Measurements from ENCODE around the gene ABCC3.

ABCC3 gene

DNA sequence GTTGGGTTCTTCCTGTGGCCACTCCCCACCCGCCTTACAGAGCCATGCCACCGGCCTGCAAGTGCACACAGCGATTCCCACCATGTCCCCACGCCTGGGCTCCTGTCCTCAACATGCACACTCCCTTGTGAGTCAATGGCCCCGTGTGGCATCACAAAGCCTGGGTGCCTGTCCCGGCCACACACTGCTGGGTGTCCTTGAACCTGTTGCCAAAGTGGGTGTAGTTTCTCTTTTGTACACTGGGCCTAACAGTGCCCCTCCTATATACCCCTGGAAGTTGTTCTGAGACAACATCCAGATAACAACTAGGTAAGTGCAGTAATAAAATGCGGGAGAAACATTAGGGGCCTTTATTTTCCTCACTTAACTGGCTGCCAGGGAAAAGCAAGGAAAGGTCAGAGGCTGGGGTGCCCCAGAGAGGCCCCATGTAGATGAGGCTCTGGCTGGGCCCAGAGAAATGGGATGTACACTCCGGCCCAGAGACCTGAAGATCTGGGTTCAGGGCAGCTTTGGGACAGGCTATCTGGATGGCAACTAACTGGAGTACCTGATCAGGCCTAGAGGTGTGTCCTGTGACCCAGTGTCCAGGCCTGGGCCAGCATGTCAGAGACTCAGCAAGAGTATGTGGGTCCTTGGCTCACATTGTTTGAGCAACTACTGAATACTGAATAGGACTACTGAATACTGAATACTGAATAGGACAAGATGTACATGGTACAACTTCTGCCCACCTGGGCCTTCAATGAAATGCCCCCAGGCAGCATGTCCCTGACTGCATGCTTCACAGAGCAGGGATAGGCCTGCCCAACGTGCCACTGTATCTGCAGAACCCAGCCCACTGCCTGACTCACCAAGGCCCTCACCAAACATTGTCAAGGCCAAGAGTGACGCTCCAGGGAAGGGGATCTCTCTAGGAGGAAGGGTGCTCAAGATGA is 8.3 kb downstream of the ABCC3 start:
- no peak for DNase-seq (ENCODE audit: low read depth in 2 of 2)

- no peak for DNase-seq (ENCODE audit: low read depth in 2 of 2)
These were observed 11.3 kb downstream of the ABCC3 start for GRCh38 chr17:50645748-50646682.

DNA sequence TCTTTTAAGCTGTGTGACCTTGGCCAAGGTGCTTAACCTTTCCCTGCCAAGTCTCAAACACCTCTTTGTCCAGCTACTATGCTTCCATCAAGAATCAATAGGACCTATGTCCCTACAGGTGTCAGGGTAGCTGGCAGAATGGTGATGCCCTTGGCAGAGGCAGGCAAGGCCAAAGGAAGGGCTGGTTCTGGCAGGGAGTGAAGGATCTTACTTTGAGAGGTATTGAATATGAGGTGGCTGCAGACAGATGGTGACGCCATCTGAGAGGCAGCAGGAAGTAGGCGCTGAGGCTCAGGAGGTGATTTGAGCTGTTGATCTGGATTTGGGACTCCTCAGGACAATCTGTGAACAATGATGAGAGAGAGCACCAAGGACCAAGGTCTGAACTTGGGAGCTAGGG is 12.5 kb downstream of the ABCC3 start:
- DNase-seq (ENCODE audit: low read depth in 2 of 2): no peak

GRCh38 chr17:50649042-50649908 is 14.6 kb downstream of the ABCC3 start:
- no peak for DNase-seq (ENCODE audit: low read depth in 2 of 2)

- no peak for DNase-seq (ENCODE audit: low read depth in 2 of 2)
These were observed 17.0 kb downstream of the ABCC3 start for GRCh38 chr17:50651661-50652060.

- DNase-seq (ENCODE audit: low read depth in 2 of 2): no peak
These were observed 19.1 kb downstream of the ABCC3 start for GRCh38 chr17:50653738-50654137.

DNA sequence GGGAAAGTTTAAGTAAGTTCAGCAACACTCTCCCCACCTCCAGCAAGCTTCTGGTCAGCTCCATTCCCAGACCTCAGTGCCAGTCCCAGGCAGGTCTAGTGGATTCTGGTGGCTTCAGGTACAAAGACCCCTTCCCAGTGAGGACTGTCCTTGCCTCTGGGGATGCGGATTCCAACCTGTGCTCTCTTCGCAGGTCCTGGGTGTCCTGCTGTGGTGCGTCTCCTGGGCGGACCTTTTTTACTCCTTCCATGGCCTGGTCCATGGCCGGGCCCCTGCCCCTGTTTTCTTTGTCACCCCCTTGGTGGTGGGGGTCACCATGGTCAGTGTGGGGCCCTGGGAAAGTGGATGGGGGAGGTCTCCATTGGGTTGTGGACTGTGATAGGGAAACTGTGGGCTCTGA is 21.8 kb downstream of the ABCC3 start:
- DNase-seq (ENCODE audit: low read depth in 2 of 2): no peak

DNA sequence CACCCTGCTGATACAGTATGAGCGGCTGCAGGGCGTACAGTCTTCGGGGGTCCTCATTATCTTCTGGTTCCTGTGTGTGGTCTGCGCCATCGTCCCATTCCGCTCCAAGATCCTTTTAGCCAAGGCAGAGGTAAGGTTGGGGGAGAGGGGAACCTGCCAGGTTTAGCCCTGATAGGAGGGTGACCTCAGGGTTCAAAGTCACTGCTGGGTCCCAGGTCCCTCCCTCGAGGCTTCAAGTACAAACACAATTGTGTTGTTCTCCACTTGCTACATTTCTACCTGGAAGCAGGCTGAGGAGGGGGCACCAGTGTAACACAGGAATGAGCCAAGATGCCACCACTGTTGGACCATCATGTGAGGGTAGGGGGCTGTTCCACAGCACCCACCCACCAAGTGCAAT is 22.4 kb downstream of the ABCC3 start:
- DNase-seq (ENCODE audit: low read depth in 2 of 2): no peak

GRCh38 chr17:50657627-50658026 is 22.9 kb downstream of the ABCC3 start:
- no peak for DNase-seq (ENCODE audit: low read depth in 2 of 2)

DNA sequence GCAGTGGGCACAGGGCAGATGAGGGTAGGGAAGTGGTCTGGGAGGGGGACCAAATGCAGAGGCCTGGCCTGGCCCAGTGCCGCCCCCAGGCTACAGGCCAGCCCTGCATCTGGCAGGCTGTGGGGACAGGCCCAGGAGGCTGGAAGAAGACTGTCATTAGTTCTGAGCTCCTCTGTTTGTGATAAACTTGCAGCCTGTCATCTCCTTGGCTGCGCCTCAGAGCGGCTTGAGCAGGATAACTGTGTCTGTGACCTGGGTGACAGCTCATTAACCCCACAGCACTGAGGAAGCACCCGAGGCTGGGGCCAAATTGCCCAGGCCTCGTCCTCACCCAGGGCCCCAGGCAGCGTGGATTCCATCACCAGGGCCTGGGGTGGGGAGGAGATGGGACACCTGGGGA is 23.9 kb downstream of the ABCC3 start:
- no peak for DNase-seq (ENCODE audit: low read depth in 2 of 2)

DNA sequence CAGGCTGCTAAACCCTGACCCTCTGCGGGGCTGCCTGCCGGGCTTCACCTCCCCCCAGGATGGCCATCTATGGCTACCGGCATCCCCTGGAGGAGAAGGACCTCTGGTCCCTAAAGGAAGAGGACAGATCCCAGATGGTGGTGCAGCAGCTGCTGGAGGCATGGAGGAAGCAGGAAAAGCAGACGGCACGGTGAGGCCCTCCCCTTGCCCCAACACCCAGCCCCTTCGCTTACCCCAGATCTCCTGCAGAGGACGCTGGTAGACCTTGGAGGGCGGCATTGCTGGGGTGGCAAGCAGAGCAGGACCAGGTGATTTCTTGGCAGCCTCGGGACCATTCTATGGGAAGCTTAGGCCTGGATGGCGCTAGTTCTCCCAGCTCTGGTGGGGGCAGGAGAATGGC is 24.5 kb downstream of the ABCC3 start:
- no peak for DNase-seq (ENCODE audit: low read depth in 2 of 2)

DNA sequence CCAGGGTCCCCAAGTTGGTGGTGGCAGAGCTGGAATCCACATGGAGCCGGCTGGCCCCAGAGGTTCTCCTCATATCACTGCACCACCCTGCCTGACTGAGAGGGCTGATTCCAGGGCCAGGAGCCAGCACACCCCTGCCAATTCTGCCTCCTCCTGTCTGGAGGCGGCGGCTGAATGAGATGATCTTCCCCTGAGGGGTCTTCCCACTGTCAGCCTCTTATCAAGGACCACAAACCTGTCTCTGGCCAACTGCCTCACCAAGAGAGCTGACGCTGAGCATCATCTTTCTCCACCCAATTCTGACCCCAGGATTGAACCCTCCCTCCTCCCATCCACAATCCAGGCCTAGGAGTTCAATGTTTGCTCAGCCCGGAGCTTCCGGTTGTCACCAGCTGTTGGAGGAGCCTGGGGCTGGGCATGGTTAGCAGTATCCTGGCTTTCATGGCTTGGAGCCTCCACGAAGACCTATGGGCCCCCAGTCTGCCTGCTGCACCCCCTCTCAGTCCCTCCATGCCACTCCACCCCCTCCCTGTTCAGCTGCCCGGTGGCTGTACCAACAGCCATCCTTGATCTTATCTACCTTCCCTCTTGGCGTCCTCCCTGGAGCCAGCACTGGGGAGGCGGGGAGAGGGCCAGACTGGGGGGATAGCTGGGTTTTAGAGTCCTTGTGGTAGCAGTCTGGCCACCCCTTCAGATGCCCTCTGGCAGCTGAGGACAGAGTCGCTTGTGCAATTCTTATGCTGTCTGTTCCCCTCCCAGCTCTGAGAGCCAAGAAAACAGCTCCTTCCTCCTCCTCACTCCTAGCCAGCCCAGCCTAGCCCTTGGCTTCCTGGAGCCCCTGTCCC is 25.6 kb downstream of the ABCC3 start:
- DNase-seq (ENCODE audit: low read depth in 2 of 2): no peak

DNA sequence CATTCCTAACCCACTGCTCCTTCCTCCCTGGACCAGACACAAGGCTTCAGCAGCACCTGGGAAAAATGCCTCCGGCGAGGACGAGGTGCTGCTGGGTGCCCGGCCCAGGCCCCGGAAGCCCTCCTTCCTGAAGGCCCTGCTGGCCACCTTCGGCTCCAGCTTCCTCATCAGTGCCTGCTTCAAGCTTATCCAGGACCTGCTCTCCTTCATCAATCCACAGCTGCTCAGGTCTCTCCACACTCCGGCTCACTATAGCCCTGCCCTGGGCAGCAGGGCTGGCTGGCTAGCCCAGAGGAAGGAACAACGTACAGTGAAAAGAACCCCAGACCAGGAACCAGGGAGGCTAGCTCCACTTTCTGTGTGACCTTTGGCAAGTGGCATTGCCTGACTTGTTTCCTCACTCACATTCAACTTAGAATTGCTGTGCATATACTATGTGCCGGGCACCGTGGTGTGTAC is 26.2 kb downstream of the ABCC3 start:
- DNase-seq (ENCODE audit: low read depth in 2 of 2): no peak

DNA sequence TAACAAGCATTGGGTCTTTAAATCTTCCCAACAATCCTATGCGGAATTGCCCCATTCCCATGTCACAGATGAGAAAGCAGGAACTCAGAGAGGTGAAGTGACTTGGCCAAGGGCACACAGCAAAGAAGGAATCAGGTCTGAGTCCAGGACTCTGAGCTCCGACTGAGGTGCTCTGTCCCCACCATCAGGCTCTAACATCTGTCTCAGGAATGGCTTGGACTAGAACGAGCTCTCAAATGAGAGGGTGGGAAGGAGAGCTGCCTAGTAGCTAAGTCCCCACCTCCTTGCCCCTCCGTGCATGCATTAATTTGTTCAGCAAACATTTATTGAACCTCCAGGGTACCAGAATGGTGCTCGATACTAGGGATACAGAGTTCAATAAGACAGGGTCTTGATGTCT is 26.7 kb downstream of the ABCC3 start:
- no peak for DNase-seq (ENCODE audit: low read depth in 2 of 2)

DNA sequence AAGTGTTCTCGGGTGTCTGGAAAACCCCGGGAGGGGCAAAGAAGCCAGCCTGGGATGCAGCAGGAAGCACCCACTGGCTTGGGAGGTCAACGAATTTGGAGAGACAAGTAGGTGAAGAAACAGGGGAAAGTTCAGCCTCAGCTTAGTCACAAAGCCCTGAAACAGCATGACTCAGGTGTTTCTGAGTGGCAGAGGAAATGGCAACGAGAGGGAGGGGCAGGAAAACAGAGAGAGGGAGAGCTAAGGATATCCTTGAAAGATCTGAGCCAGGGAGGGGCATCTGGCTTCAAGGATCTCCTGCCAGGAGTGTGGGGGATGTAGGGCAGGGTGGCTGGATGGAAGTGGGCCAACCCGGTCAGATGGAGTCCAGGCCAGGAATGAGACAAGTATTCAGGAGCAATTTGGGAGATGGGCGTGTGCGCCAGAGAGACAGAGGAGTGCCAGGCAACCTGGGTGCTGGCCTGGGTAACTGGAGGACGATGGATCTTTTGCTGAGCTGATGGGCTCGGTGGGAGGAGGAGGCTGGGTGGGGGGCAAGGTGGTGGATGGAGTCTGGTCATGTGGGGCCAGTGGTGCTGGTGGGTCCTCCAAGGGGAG is 27.2 kb downstream of the ABCC3 start:
- no peak for DNase-seq (ENCODE audit: low read depth in 2 of 2)

DNA sequence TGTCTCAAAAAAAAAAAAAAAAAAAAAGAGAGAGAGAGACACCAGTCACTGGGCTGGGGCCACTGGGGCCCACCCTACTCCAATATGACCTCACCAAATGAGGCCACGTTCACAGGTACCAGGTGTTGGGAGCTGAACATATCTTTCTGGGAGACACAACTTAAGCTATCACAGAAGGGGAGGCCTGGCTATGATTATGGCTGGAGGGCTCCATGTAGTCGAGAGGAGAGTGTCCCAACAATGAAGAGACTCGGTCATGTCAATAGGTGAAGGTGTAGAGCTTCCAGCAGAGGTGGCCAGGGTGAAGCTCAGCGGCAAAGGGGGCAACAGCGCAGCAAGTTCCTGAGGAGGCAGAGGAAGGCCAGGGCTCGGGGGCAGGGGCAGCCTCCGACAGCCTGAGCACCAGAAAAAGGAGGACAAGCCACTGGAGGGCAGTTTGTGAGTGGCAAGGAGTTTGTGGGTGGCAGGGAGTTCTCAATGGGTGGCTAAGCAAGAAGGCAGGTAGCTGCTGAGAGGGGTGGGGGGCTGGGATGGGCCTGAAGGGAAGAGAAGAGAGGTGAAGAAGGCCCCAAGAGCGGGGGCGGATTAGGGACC is 28.0 kb downstream of the ABCC3 start:
- no peak for DNase-seq (ENCODE audit: low read depth in 2 of 2)

GRCh38 chr17:50663812-50664374 is 29.2 kb downstream of the ABCC3 start:
- no peak for DNase-seq (ENCODE audit: low read depth in 2 of 2)

- no peak for DNase-seq (ENCODE audit: low read depth in 2 of 2)
These were observed 30.2 kb downstream of the ABCC3 start for GRCh38 chr17:50664788-50665458.

- DNase-seq (ENCODE audit: low read depth in 2 of 2): no peak
These were observed 31.2 kb downstream of the ABCC3 start for GRCh38 chr17:50665838-50666237.
